ENCODE data around the gene CACNA2D1. TPM values are rescaled to one million over a fixed set of nuclear protein-coding genes. Genes with fewer than 3 reads are reported as not detected.

CACNA2D1 gene
- total RNA-seq, 1 donor from 2014 or later = 10.3 TPM

DNA sequence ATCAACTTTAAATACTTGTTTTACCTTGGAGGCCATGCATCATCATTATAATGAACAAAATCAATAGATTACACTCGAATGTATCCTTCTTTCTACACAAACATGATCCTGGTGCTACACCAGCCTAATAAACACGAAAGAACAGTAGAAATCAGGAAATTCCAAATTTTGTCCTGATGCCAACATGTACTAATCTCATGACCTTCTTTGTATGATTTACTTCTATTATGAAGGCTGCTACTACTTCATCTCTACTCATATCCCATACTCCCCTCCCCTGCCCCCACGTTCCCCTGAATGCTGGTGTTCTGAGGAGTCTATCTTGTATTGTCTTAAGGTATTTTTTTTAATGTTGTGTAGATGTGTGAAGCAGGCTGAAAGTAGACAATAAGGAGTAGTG is 315.0 kb downstream of the CACNA2D1 start:
- intact Hi-C loops (cut with DNase I) = no loop called here
- no peak for DNase-seq

GRCh38 chr7:82126576-82126975 is 317.0 kb downstream of the CACNA2D1 start:
- intact Hi-C loops (cut with DNase I) = no loop called here
- ATAC-seq (no peak), DNase-seq (no peak)
- no peak for TF ChIP-seq CTCF (IDR thresholded peaks at IDR 0.05)
- Histone ChIP-seq H3K4me1 (no peaks in the 10 kb centered on the region), H3K27ac (no peak overlapping the region), H3K4me3 (no peak overlapping the region), H3K27me3 (no peaks in the 10 kb centered on the region), H3K36me3 (no peaks in the 10 kb centered on the region), H3K9me3 (peaks cover 10% of the 10 kb centered on the region)

More for the DNA sequence above, 315.0 kb downstream of the CACNA2D1 start:
- Histone ChIP-seq H3K36me3 (no peaks in the 10 kb centered on the region), H3K27ac (no peak overlapping the region), H3K4me3 (no peak overlapping the region), H3K9me3 (peaks cover 10% of the 10 kb centered on the region), H3K4me1 (no peaks in the 10 kb centered on the region), H3K27me3 (no peaks in the 10 kb centered on the region)
- ATAC-seq = no peak
- TF ChIP-seq CTCF (IDR thresholded peaks at IDR 0.05) = no peak

- H3K4me3 ChIP-seq = no peak overlapping the region
- no peaks in the 10 kb centered on the region for H3K4me1 ChIP-seq
- intact Hi-C loops (cut with DNase I) = no loop called here
- no peak for TF ChIP-seq CTCF (IDR thresholded peaks at IDR 0.05)
- H3K27ac ChIP-seq = no peak overlapping the region
- no peaks in the 10 kb centered on the region for H3K27me3 ChIP-seq
- no peak for DNase-seq
- no peaks in the 10 kb centered on the region for H3K36me3 ChIP-seq
- ATAC-seq = no peak
- peaks cover 10% of the 10 kb centered on the region for H3K9me3 ChIP-seq
Measured at GRCh38 chr7:82124445-82124844, 319.1 kb downstream of the CACNA2D1 start.

- Histone ChIP-seq H3K36me3 (no peaks in the 10 kb centered on the region), H3K27ac (no peak overlapping the region), H3K9me3 (peaks cover 10% of the 10 kb centered on the region), H3K4me1 (no peaks in the 10 kb centered on the region), H3K4me3 (no peak overlapping the region), H3K27me3 (no peaks in the 10 kb centered on the region)
- no peak for TF ChIP-seq CTCF (IDR thresholded peaks at IDR 0.05)
- DNase-seq (no peak), ATAC-seq (no peak)
- intact Hi-C loops (cut with DNase I) = no loop called here
Measured at GRCh38 chr7:82122275-82122674, 321.3 kb downstream of the CACNA2D1 start.

DNA sequence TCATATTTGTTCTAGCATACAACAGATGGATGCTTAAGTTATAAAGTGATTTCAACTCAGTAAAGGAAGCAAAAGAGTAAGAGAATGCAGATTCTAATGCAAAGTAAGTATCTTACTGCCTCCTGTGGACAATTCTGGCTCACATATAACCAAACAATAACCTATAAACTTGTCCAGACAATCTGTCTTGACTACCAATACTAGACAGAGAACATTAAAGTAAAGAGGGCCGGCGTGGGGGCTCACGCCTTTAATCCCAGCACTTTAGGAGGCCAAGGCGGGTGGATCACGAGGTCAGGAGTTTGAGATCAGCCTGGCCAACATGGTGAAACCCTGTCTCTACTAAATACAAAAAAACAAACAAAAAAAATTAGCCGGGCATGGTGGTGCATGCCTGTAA is 329.3 kb downstream of the CACNA2D1 start:
- no peak for DNase-seq

More for the DNA sequence above, 329.3 kb downstream of the CACNA2D1 start:
- H3K9me3 ChIP-seq = no peaks in the 10 kb centered on the region
- no peak for ATAC-seq
- no peak for TF ChIP-seq CTCF (IDR thresholded peaks at IDR 0.05)
- H3K4me1 ChIP-seq = no peaks in the 10 kb centered on the region
- H3K36me3 ChIP-seq = no peaks in the 10 kb centered on the region
- no peak overlapping the region for H3K4me3 ChIP-seq
- no peak overlapping the region for H3K27ac ChIP-seq
- H3K27me3 ChIP-seq = no peaks in the 10 kb centered on the region
- intact Hi-C loops (cut with DNase I) = no loop called here

Measured in upper lobe of right lung (tissue), 1 donor.